GM03348 (cell line): ENCODE results near the gene RASSF1.

Experiments used
- DNase-seq: peaks from one replicate; pipeline ENCODE4 v3.0.0; 2012; ENCODE audit warnings: low spot score

The RASSF1 gene

DNA sequence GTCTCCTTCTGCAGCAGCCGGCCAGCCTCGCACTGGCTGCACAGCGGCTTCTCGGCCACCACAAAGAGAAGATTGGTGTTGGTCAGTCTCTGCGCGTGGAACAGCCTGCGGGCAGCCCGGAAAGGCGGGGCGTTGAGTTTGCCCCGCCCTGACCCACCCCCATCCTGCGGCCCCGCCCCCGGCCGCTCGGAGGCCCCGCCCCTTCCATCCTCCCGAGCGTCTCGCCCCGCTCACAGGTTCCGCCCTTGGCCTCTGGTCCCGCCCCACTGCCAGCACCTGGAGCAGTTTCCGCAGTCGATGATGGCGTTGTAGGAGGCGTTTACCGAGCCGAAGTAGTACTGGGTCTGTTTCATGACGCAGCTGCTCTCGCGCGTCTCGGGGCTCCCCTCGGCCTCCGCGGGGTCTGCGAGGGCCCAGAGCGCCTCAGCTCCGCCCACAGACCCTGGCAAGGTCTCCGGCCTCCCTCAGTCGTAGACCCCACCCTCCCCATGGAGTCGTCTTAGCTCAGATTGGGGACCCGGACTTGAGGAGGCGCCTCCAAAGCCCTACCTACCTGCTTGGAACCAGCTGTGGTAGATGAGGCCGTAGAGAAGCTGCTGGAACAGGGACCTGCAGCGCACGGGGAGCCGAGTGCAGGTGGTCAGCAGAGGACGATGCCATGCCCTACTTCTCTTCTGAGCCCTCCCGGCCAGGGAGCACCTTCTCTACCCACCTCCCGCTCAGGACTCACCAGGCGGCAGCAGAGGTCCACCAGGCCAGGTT lies 24.6 kb upstream of the RASSF1 start:
- DNase-seq, result peak; percentile 98

GRCh38 chr3:50364573-50365079 lies 24.0 kb upstream of the RASSF1 start:
- no peak for DNase-seq

DNA sequence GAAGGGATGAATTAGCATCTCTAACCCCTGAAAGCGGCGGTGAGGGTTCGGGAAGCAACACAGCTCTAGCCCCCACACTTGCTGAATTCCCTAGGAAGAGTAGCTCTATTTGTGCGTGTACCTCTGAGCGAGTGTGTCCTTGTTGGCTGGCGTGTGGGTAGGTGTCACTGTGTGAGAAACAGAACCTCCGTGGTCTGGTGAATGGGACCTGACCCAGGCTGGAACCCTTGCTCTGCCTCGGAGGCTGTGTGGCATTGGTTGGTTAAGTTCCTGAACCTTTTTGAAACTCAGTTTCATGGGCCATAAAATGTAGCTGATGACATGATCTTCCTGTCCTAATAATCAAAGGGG lies 19.1 kb upstream of the RASSF1 start:
- DNase-seq, result no peak

- peak; percentile 99 for DNase-seq
These were observed 18.5 kb upstream of the RASSF1 start, which contains the start of gene TMEM115 for GRCh38 chr3:50358911-50359759. Gene TMEM115, minus strand, starts transcription at chr3:50359521. Its CDS starts 458 bp downstream, at chr3:50359063.

DNA sequence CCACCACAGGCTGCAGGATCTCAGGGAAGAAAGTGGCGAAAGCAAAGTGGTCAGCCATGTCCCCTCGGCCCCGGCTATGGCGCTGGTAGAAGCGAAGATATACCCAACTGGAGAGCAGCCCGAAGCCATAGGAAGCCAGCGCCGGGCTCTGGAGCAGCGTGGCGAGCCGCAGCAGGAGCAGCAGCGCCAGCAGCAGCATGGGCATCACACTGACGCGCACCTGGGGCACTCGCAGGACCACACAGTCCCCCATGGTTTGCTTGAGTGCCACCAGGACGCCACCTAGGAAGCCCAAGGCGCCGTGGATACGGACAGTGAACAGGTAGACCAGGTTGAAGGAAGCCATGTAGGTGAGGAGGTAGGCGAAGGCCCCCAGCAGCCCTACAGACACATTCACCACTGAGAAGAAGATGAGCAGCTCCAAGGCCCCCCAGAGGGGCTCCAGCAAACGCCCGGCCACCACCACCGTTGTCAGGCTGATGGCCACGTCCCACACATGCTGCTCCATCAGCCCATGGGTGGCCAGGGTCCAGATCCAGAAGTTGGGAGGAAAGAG lies 17.8 kb upstream of the RASSF1 start:
- no peak for DNase-seq

- no peak for DNase-seq
These were observed 16.8 kb upstream of the RASSF1 start for GRCh38 chr3:50357481-50357880.

DNA sequence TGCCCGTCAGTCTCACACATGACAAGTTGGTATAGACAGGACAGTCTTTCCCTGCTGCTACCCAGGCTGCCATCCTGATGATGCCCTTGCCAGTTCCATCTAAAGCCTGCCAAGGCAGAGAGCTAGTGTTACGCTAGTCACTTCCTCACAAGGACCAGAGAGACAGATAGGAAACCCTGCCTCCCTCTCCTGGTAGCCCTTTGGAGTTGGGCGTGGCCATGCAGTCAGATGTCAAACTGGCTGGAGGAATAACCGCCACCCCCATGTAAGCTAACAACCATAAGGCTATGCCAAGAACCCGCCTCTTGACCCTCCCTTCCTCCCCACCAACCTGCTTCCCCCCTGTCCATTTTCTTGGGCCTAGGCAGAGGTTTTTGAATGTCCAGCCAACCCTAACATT lies 15.9 kb upstream of the RASSF1 start:
- peak; percentile 49 for DNase-seq

- DNase-seq, result no peak
These were observed 15.4 kb upstream of the RASSF1 start for GRCh38 chr3:50355829-50356552.

- DNase-seq, result no peak
These were observed 14.2 kb upstream of the RASSF1 start for GRCh38 chr3:50354850-50355249.

- no peak for DNase-seq
These were observed 13.6 kb upstream of the RASSF1 start for GRCh38 chr3:50354186-50354764.

GRCh38 chr3:50353245-50354004 lies 12.8 kb upstream of the RASSF1 start:
- DNase-seq, result no peak

DNA sequence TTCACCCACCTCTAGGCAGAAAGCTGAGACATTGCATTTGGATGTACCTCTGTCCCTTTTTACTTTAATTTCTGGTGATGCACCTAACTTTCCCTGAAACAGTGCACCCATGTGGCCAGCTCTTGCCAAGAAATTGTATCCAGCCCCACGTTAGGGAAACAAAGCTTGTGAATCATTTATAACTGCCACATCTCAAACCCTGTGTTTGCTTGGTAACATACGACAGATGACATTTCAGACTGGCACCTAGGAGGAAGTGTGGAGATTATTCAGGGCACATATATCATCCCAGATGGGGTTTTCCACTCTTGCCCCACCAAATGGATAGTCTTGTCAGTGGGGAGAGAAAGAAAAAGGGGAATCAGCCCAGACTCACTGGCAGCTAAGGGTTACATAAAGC lies 12.1 kb upstream of the RASSF1 start:
- DNase-seq, result no peak

GRCh38 chr3:50351323-50351697 lies 10.7 kb upstream of the RASSF1 start:
- DNase-seq, result no peak

GRCh38 chr3:50350527-50351322 lies 10.1 kb upstream of the RASSF1 start, which contains the start of the genes CYB561D2 and NPRL2:
Gene CYB561D2, plus strand, starts transcription at chr3:50350862. Its CDS starts 572 bp downstream, at chr3:50351434.
Gene NPRL2, minus strand, starts transcription at chr3:50350775. Its CDS starts 123 bp downstream, at chr3:50350652.
- DNase-seq, result peak; percentile 97

DNA sequence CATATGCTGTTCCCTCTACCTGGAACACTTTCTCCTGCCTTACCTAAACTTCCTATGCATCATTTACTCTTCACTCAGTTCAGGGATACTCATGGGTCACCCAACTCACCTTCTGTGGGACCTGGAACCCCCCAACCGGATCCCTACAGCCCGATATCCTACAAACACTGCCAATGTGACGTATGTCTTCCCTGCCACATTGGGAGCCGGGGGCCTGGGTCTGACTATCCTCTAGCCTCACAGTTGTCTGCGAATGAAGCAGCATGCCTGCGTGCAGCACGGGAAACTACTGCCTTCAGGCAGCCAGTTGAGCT lies 9.5 kb upstream of the RASSF1 start:
- DNase-seq, result no peak

- DNase-seq, result peak; percentile 77
These were observed 6.7 kb upstream of the RASSF1 start for GRCh38 chr3:50347187-50347813.

GRCh38 chr3:50345586-50346234 lies 5.1 kb upstream of the RASSF1 start, which contains the start of gene ZMYND10:
Gene ZMYND10, minus strand, starts transcription at chr3:50345732. Its CDS starts 153 bp downstream, at chr3:50345579.
- peak; percentile 95 for DNase-seq

GRCh38 chr3:50345008-50345407 lies 4.4 kb upstream of the RASSF1 start:
- no peak for DNase-seq
